ENCODE measurements around the gene GRIN2A.

GRCh38 chr16:10090816-10091215, 91.4 kb downstream of the GRIN2A start:
- TF ChIP-seq POLR2A (IDR thresholded peaks at IDR 0.05; ENCODE audit: low read length) (no peak), GATA1 (IDR thresholded peaks at IDR 0.05; ENCODE audit: low read depth, low read length) (no peak)

All from erythroblast (primary cell).